ENCODE results near the gene C1QTNF12.

C1QTNF12 gene

GRCh38 chr1:1213345-1214265 lies 32.9 kb downstream of the C1QTNF12 start, which contains the start of gene TNFRSF4:
TSS of gene TNFRSF4 (minus strand) at chr1:1214153. CDS start at chr1:1214127, 26 bp downstream.
- DNase-seq (ENCODE audit: low spot score), result no peak
- no peak for FAIRE-seq

- DNase-seq (ENCODE audit: low spot score), result no peak
- no peak for FAIRE-seq
These were observed 33.7 kb downstream of the C1QTNF12 start for GRCh38 chr1:1212780-1213344.

- no peak for FAIRE-seq
- no peak for DNase-seq (ENCODE audit: low spot score)
These were observed 34.7 kb downstream of the C1QTNF12 start for GRCh38 chr1:1211541-1212441.

GRCh38 chr1:1210726-1211540 lies 35.6 kb downstream of the C1QTNF12 start:
- DNase-seq (ENCODE audit: low spot score) (no peak), FAIRE-seq (no peak)

GRCh38 chr1:1208713-1209433 lies 37.6 kb downstream of the C1QTNF12 start:
- no peak for DNase-seq (ENCODE audit: low spot score)

GRCh38 chr1:1207571-1207892 lies 39.0 kb downstream of the C1QTNF12 start:
- FAIRE-seq (no peak), DNase-seq (ENCODE audit: low spot score) (no peak)

More at GRCh38 chr1:1208713-1209433, 37.6 kb downstream of the C1QTNF12 start:
- no peak for FAIRE-seq

- FAIRE-seq, result no peak
These were observed 39.5 kb downstream of the C1QTNF12 start for GRCh38 chr1:1206966-1207531.

GRCh38 chr1:1206376-1206965 lies 40.1 kb downstream of the C1QTNF12 start, which contains the start of gene TNFRSF18:
TSS of gene TNFRSF18 (minus strand) at chr1:1206592. CDS start at chr1:1206571, 21 bp downstream.
- DNase-seq (ENCODE audit: low spot score) (no peak), FAIRE-seq (no peak)

More at GRCh38 chr1:1206966-1207531, 39.5 kb downstream of the C1QTNF12 start:
- DNase-seq (ENCODE audit: low spot score), result no peak

GRCh38 chr1:1205769-1206375 lies 40.6 kb downstream of the C1QTNF12 start:
- DNase-seq (ENCODE audit: low spot score) (no peak), FAIRE-seq (no peak)

- DNase-seq (ENCODE audit: low spot score), result no peak
- no peak for FAIRE-seq
These were observed 41.3 kb downstream of the C1QTNF12 start for GRCh38 chr1:1204998-1205768.

GRCh38 chr1:1204425-1204920 lies 42.0 kb downstream of the C1QTNF12 start:
- no peak for FAIRE-seq
- no peak for DNase-seq (ENCODE audit: low spot score)

- DNase-seq (ENCODE audit: low spot score) (no peak), FAIRE-seq (no peak)
These were observed 42.7 kb downstream of the C1QTNF12 start for GRCh38 chr1:1203561-1204424.

GRCh38 chr1:1202831-1203560 lies 43.5 kb downstream of the C1QTNF12 start:
- no peak for FAIRE-seq

GRCh38 chr1:1200876-1201810 lies 45.4 kb downstream of the C1QTNF12 start:
- DNase-seq (ENCODE audit: low spot score) (peak; percentile 14), FAIRE-seq (no peak)

More at GRCh38 chr1:1202831-1203560, 43.5 kb downstream of the C1QTNF12 start:
- no peak for DNase-seq (ENCODE audit: low spot score)
